ENCODE measurements around the gene GPR32.

DNA sequence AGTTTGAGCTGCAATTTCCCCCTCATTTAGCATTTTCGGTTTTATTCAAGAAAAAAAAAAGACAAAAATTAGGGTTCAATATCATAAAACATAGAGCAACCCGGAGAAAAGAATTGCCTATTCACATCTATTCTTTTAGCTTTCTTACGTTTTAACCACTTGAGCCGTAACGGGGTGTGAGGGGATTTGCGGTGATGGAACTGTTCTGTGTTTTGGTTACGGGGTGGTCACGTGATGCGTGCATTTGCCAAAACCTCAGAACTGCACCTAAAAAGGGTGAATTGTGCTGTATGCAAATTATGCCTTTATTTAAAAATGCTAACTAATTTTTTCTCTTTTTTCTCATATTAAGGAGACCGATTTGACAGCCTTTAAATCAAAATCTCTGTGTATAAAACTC is 25.0 kb upstream of the GPR32 start:
- TF ChIP-seq, protein P1, sequence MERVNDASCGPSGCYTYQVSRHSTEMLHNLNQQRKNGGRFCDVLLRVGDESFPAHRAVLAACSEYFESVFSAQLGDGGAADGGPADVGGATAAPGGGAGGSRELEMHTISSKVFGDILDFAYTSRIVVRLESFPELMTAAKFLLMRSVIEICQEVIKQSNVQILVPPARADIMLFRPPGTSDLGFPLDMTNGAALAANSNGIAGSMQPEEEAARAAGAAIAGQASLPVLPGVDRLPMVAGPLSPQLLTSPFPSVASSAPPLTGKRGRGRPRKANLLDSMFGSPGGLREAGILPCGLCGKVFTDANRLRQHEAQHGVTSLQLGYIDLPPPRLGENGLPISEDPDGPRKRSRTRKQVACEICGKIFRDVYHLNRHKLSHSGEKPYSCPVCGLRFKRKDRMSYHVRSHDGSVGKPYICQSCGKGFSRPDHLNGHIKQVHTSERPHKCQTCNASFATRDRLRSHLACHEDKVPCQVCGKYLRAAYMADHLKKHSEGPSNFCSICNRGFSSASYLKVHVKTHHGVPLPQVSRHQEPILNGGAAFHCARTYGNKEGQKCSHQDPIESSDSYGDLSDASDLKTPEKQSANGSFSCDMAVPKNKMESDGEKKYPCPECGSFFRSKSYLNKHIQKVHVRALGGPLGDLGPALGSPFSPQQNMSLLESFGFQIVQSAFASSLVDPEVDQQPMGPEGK (tag by site-specific recombination; IDR thresholded peaks at IDR 0.05): no peak
- TF ChIP-seq, protein P2, sequence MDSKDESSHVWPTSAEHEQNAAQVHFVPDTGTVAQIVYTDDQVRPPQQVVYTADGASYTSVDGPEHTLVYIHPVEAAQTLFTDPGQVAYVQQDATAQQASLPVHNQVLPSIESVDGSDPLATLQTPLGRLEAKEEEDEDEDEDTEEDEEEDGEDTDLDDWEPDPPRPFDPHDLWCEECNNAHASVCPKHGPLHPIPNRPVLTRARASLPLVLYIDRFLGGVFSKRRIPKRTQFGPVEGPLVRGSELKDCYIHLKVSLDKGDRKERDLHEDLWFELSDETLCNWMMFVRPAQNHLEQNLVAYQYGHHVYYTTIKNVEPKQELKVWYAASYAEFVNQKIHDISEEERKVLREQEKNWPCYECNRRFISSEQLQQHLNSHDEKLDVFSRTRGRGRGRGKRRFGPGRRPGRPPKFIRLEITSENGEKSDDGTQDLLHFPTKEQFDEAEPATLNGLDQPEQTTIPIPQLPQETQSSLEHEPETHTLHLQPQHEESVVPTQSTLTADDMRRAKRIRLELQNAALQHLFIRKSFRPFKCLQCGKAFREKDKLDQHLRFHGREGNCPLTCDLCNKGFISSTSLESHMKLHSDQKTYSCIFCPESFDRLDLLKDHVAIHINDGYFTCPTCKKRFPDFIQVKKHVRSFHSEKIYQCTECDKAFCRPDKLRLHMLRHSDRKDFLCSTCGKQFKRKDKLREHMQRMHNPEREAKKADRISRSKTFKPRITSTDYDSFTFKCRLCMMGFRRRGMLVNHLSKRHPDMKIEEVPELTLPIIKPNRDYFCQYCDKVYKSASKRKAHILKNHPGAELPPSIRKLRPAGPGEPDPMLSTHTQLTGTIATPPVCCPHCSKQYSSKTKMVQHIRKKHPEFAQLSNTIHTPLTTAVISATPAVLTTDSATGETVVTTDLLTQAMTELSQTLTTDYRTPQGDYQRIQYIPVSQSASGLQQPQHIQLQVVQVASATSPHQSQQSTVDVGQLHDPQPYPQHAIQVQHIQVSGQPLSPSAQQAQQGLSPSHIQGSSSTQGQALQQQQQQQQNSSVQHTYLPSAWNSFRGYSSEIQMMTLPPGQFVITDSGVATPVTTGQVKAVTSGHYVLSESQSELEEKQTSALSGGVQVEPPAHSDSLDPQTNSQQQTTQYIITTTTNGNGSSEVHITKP (tag by site-specific recombination; IDR thresholded peaks at IDR 0.05): no peak
- TF ChIP-seq ZNF19 (tag by site-specific recombination; IDR thresholded peaks at IDR 0.05; ENCODE audit: low read depth) (no peak), ZNF16 (tag by site-specific recombination; IDR thresholded peaks at IDR 0.05; ENCODE audit: low read depth) (no peak), ZNF558 (tag by site-specific recombination; IDR thresholded peaks at IDR 0.05) (no peak), ZNF221 (tag by site-specific recombination; IDR thresholded peaks at IDR 0.05; ENCODE audit: borderline replicate concordance) (no peak), ZNF776 (tag by site-specific recombination; IDR thresholded peaks at IDR 0.05; ENCODE audit: borderline replicate concordance) (no peak)
- TF ChIP-seq, protein P3, sequence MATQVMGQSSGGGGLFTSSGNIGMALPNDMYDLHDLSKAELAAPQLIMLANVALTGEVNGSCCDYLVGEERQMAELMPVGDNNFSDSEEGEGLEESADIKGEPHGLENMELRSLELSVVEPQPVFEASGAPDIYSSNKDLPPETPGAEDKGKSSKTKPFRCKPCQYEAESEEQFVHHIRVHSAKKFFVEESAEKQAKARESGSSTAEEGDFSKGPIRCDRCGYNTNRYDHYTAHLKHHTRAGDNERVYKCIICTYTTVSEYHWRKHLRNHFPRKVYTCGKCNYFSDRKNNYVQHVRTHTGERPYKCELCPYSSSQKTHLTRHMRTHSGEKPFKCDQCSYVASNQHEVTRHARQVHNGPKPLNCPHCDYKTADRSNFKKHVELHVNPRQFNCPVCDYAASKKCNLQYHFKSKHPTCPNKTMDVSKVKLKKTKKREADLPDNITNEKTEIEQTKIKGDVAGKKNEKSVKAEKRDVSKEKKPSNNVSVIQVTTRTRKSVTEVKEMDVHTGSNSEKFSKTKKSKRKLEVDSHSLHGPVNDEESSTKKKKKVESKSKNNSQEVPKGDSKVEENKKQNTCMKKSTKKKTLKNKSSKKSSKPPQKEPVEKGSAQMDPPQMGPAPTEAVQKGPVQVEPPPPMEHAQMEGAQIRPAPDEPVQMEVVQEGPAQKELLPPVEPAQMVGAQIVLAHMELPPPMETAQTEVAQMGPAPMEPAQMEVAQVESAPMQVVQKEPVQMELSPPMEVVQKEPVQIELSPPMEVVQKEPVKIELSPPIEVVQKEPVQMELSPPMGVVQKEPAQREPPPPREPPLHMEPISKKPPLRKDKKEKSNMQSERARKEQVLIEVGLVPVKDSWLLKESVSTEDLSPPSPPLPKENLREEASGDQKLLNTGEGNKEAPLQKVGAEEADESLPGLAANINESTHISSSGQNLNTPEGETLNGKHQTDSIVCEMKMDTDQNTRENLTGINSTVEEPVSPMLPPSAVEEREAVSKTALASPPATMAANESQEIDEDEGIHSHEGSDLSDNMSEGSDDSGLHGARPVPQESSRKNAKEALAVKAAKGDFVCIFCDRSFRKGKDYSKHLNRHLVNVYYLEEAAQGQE (tag by site-specific recombination; IDR thresholded peaks at IDR 0.05): no peak
- TF ChIP-seq, protein P4, sequence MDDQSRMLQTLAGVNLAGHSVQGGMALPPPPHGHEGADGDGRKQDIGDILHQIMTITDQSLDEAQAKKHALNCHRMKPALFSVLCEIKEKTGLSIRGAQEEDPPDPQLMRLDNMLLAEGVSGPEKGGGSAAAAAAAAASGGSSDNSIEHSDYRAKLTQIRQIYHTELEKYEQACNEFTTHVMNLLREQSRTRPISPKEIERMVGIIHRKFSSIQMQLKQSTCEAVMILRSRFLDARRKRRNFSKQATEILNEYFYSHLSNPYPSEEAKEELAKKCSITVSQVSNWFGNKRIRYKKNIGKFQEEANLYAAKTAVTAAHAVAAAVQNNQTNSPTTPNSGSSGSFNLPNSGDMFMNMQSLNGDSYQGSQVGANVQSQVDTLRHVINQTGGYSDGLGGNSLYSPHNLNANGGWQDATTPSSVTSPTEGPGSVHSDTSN (CRISPR knock-in tag; IDR thresholded peaks at IDR 0.05): no peak
- TF ChIP-seq, protein P5, sequence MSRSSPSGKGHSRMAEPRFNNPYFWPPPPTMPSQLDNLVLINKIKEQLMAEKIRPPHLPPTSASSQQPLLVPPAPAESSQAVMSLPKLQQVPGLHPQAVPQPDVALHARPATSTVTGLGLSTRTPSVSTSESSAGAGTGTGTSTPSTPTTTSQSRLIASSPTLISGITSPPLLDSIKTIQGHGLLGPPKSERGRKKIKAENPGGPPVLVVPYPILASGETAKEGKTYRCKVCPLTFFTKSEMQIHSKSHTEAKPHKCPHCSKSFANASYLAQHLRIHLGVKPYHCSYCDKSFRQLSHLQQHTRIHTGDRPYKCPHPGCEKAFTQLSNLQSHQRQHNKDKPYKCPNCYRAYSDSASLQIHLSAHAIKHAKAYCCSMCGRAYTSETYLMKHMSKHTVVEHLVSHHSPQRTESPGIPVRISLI (tag by site-specific recombination; IDR thresholded peaks at IDR 0.05): no peak
- TF ChIP-seq, protein P6, sequence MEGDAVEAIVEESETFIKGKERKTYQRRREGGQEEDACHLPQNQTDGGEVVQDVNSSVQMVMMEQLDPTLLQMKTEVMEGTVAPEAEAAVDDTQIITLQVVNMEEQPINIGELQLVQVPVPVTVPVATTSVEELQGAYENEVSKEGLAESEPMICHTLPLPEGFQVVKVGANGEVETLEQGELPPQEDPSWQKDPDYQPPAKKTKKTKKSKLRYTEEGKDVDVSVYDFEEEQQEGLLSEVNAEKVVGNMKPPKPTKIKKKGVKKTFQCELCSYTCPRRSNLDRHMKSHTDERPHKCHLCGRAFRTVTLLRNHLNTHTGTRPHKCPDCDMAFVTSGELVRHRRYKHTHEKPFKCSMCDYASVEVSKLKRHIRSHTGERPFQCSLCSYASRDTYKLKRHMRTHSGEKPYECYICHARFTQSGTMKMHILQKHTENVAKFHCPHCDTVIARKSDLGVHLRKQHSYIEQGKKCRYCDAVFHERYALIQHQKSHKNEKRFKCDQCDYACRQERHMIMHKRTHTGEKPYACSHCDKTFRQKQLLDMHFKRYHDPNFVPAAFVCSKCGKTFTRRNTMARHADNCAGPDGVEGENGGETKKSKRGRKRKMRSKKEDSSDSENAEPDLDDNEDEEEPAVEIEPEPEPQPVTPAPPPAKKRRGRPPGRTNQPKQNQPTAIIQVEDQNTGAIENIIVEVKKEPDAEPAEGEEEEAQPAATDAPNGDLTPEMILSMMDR (tag by site-specific recombination; IDR thresholded peaks at IDR 0.05): no peak
- TF ChIP-seq, protein P7, sequence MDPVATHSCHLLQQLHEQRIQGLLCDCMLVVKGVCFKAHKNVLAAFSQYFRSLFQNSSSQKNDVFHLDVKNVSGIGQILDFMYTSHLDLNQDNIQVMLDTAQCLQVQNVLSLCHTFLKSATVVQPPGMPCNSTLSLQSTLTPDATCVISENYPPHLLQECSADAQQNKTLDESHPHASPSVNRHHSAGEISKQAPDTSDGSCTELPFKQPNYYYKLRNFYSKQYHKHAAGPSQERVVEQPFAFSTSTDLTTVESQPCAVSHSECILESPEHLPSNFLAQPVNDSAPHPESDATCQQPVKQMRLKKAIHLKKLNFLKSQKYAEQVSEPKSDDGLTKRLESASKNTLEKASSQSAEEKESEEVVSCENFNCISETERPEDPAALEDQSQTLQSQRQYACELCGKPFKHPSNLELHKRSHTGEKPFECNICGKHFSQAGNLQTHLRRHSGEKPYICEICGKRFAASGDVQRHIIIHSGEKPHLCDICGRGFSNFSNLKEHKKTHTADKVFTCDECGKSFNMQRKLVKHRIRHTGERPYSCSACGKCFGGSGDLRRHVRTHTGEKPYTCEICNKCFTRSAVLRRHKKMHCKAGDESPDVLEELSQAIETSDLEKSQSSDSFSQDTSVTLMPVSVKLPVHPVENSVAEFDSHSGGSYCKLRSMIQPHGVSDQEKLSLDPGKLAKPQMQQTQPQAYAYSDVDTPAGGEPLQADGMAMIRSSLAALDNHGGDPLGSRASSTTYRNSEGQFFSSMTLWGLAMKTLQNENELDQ (tag by site-specific recombination; IDR thresholded peaks at IDR 0.05; ENCODE audit: low read depth): no peak
